Stomach (tissue), 9 donors: ENCODE measurements around the gene EIPR1. TPM values are rescaled to one million over a fixed set of nuclear protein-coding genes. Genes with fewer than 3 reads are reported as not detected.

Experiments
- DNase-seq, 2 donors: peaks; one replicate each; pipeline versions ENCODE4 v3.0.0 to v3.0.0-alpha.2; 2013 to 2019
- H3K27ac ChIP-seq, 5 donors: fragments of 200-600 bp in 4 of 5; sonication (generic) in 4 of 5; one replicate each; pipeline ENCODE4 v1.5.1; 2013 to 2019; ENCODE audit warnings: mild to moderate bottlenecking in 1 of 5, moderate library complexity in 1 of 5
- H3K27me3 ChIP-seq, 3 donors: fragments of 200-600 bp; sonication (generic); one replicate each; pipeline ENCODE4 v1.5.1; 2017 to 2019; ENCODE audit warnings: mixed run types in 1 of 3
- H3K36me3 ChIP-seq, 4 donors: fragments of 200-600 bp; sonication (generic); 1 replicate in 3 of 4; 2 replicates in 1 of 4; pipeline ENCODE4 v1.5.1; 2016 to 2019
- H3K4me1 ChIP-seq, 4 donors: fragments of 200-600 bp; sonication (generic); one replicate each; pipeline ENCODE4 v1.5.1; 2016 to 2019
- H3K4me3 ChIP-seq, 4 donors: fragments of 200-600 bp; sonication (generic) in 3 of 4; one replicate each; pipeline ENCODE4 v1.5.1; 2016 to 2019; ENCODE audit warnings: mild to moderate bottlenecking in 1 of 4
- H3K9me3 ChIP-seq, 4 donors: fragments of 200-600 bp; sonication (generic); one replicate each; pipeline ENCODE4 v1.5.1; 2016 to 2019
- EP300 ChIP-seq: sonication (generic); formaldehyde crosslinking; IDR thresholded peaks from one replicate; pipeline ENCODE4 v1.6.1; 2017; ENCODE audit warnings: antibody characterized with exemption
- POLR2A ChIP-seq, 4 donors: fragments of 450-650 bp; IDR thresholded peaks; one replicate each; pipeline ENCODE4 v1.6.1; 2016; ENCODE audit warnings: antibody characterized with exemption in 4 of 4, control low read depth in 2 of 4, mild to moderate bottlenecking in 1 of 4, moderate library complexity in 1 of 4
- POLR2AphosphoS5 ChIP-seq, 3 donors: sonication (generic); formaldehyde crosslinking; IDR thresholded peaks; one replicate each; pipeline ENCODE4 v1.6.1; 2016; ENCODE audit warnings: antibody characterized with exemption in 3 of 3
- WGBS, 5 donors: extraction: QIAGEN DNeasy Blood & Tissue Kit in 3 of 5; methylation state at CpG; one replicate each; pipeline versions ENCODE4 v1.1.5 to v1.1.7; 2013 to 2018; 5-methylcytosine and 5-hydroxymethylcytosine counted together
- intact Hi-C: fragments of 100-400 bp; cut with DNase I; formaldehyde crosslinking; loops from one replicate; pipeline ENCODE4 v1.15.1; 2023; ENCODE audit warnings: low total_unique reads
- polyA plus RNA-seq, 3 donors: library from polyadenylated mRNA; stranded (reverse); fragments of 200-250 nt; gene quantifications; one replicate each; pipeline ENCODE4 v1.2.3, GENCODE V29; 2013
- total RNA-seq, 5 donors: library from RNA; depleted of rRNA; stranded (reverse); fragments of >200 nt; gene quantifications; one replicate each; pipeline versions ENCODE4 v1.1.0 to v1.2.3, GENCODE V29; 2014 to 2016
- TF ChIP-seq, protein P1 (sequence below), 7 experiments: fragments of 450-650 bp in 4 of 7; fragments of 200-600 bp in 3 of 7; sonication (generic) in 3 of 7; IDR thresholded peaks; one replicate each; pipeline ENCODE4 v1.5.1; 2016 to 2019; ENCODE audit warnings: antibody characterized with exemption in 7 of 7, control low read depth in 2 of 7, mild to moderate bottlenecking in 1 of 7
- donor health status: healthy with polysubstance abuse.
- donor health status: Bipolar disorder and iron deficiency.
- donor health status: healthy.

EIPR1 gene
- total and polyA plus RNA-seq, 8 donors = 1.2 to 39.4 (median 12.7) TPM

DNA sequence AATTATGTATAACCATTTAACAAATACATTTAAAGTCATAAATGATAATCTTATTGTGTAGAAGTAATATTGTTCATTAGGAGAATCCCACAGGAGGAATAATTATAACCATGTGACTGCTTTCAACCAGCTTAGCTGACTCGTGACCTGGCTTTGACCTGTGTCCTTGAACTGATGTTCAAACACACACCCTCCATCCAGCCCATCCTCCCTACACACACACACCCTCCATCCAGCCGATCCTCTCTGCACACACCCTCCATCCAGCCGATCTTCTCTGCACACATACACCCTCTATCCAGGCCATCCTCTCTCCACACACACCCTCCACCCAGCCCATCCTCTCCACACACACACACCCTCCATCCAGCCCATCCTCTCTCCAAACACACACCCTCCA is 83.5 kb downstream of the EIPR1 start:
- 37 to 53% (median 43%) methylated on average over 3 of the region's 3 CpGs for WGBS, 5 donors
- DNase-seq = peak in 1 of 2 donors; percentile 13
- intact Hi-C loops = no loop called here
- Histone ChIP-seq H3K9me3 (no peaks in the 10 kb centered on the region), H3K27me3 (no peaks in the 10 kb centered on the region), H3K27ac (no peak overlapping the region), H3K36me3 (no peaks in the 10 kb centered on the region), H3K4me1 (no peaks in the 10 kb centered on the region), H3K4me3 (no peak overlapping the region)
- TF ChIP-seq POLR2A (IDR thresholded peaks at IDR 0.05) = no peak
- no peak for TF ChIP-seq EP300
- TF ChIP-seq, protein P1, sequence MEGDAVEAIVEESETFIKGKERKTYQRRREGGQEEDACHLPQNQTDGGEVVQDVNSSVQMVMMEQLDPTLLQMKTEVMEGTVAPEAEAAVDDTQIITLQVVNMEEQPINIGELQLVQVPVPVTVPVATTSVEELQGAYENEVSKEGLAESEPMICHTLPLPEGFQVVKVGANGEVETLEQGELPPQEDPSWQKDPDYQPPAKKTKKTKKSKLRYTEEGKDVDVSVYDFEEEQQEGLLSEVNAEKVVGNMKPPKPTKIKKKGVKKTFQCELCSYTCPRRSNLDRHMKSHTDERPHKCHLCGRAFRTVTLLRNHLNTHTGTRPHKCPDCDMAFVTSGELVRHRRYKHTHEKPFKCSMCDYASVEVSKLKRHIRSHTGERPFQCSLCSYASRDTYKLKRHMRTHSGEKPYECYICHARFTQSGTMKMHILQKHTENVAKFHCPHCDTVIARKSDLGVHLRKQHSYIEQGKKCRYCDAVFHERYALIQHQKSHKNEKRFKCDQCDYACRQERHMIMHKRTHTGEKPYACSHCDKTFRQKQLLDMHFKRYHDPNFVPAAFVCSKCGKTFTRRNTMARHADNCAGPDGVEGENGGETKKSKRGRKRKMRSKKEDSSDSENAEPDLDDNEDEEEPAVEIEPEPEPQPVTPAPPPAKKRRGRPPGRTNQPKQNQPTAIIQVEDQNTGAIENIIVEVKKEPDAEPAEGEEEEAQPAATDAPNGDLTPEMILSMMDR (IDR thresholded peaks at IDR 0.05) = no peak
- no peak for TF ChIP-seq POLR2AphosphoS5 (IDR thresholded peaks at IDR 0.05)

DNA sequence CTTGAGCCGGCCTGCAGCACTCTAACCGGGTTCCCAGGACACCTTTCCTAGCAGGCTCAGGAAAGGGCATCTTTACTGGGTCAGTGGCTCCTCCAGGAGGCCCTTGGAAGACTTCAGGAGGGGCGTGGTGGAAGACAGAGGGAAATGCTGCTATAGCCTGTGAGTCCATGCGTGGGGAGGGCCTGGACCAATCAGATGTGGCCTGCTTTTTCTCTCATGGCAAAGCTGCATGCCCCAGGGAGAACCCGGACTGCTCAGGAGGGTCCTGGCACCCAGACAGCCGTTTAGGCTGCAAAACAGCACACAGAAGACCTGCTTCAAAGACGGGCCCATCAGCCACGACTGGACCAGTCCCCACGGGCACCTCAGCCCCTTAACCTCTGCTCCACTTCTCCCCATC is 84.4 kb downstream of the EIPR1 start:
- intact Hi-C loops = no loop called here
- Histone ChIP-seq H3K4me1 (no peaks in the 10 kb centered on the region), H3K36me3 (no peaks in the 10 kb centered on the region), H3K9me3 (no peaks in the 10 kb centered on the region), H3K27ac (no peak overlapping the region), H3K27me3 (no peaks in the 10 kb centered on the region), H3K4me3 (no peak overlapping the region)
- no peak for TF ChIP-seq EP300
- TF ChIP-seq, protein P1 (IDR thresholded peaks at IDR 0.05) = no peak
- whole genome bisulfite sequencing, 5 donors = 78 to 88% (median 87%) methylated on average over 8 to 9 of the region's 9 CpGs
- peak in 1 of 2 donors; percentile 9 for DNase-seq

DNA sequence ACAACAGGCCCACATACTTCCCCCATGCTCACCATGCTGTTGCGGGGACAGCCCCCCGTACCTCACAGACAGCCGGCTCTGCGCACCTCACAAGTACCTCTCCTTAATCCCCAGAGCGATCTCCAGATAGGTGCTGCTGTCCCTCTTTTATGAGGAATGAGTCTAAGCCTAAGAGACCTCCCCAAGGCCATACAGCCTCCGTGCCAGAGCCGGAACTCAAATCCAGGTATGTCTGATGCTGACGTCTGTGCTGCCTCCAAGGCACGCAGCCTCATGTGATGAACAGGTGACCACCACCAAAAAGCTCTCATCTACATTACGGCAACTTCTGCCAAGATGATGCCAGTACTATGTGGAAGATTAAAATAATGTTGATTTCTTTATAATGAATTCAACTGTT is 85.2 kb downstream of the EIPR1 start:
- H3K36me3 ChIP-seq = no peaks in the 10 kb centered on the region
- H3K4me3 ChIP-seq = no peak overlapping the region
- no peaks in the 10 kb centered on the region for H3K9me3 ChIP-seq
- intact Hi-C loops = no loop called here
- peak in 1 of 2 donors; percentile 8 for DNase-seq
- no peak for TF ChIP-seq POLR2A (IDR thresholded peaks at IDR 0.05)
- no peak for TF ChIP-seq POLR2AphosphoS5 (IDR thresholded peaks at IDR 0.05)
- no peak for TF ChIP-seq EP300
- TF ChIP-seq, protein P1 (IDR thresholded peaks at IDR 0.05) = no peak
- H3K27ac ChIP-seq = no peak overlapping the region
- no peaks in the 10 kb centered on the region for H3K4me1 ChIP-seq
- 87 to 100% (median 97%) methylated on average over 10 of the region's 10 CpGs for WGBS, 5 donors
- H3K27me3 ChIP-seq = no peaks in the 10 kb centered on the region

DNA sequence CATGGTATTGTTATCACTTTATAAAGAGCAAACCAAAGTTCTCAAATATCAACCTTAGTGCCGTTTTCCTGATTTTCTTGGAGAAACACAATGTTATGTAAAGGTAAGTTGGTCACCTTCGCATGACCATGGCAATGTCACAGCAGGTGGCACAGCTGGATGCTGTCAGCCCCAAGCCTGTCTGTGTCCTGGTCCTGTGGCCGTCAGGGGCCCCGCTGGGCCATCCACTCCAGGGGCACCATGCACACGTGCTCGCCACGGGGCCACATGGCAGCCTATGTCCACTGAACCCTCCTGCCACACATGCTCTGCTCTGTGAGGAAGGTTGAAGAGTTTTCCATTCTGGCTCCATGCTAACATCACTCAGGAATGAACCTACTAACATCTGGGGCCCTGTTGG is 85.9 kb downstream of the EIPR1 start:
- no peaks in the 10 kb centered on the region for H3K36me3 ChIP-seq
- no peaks in the 10 kb centered on the region for H3K4me1 ChIP-seq
- H3K27ac ChIP-seq = no peak overlapping the region
- no peak for DNase-seq
- intact Hi-C loops = no loop called here
- no peaks in the 10 kb centered on the region for H3K27me3 ChIP-seq
- 92 to 94% (median 93%) methylated on average over 7 of the region's 7 CpGs for WGBS, 5 donors
- no peak overlapping the region for H3K4me3 ChIP-seq
- TF ChIP-seq POLR2A (IDR thresholded peaks at IDR 0.05) (no peak), EP300 (no peak), POLR2AphosphoS5 (IDR thresholded peaks at IDR 0.05) (no peak)
- TF ChIP-seq, protein P1 (IDR thresholded peaks at IDR 0.05) = no peak
- H3K9me3 ChIP-seq = no peaks in the 10 kb centered on the region
